ENCODE measurements around the gene SLC52A1.

SLC52A1 gene

DNA sequence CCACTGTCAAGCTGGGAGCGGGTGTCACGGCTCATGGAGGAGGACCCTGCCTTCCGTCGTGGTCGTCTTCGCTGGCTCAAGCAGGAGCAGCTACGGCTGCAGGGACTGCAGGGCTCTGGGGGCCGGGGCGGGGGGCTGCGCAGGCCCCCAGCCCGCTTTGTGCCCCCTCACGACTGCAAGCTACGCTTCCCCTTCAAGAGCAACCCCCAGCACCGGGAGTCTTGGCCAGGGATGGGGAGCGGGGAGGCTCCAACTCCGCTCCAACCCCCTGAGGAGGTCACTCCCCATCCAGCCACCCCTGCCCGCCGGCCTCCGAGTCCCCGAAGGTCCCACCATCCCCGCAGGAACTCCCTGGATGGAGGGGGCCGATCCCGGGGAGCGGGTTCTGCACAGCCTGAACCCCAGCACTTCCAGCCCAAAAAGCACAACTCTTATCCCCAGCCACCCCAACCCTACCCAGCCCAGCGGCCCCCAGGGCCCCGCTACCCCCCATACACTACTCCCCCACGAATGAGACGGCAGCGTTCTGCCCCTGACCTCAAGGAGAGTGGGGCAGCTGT is 11.6 kb downstream of the SLC52A1 start:
- DNase-seq (ENCODE audit: low spot score), result no peak
- in situ Hi-C loops (cut with MboI; ENCODE audit: low sequenced_read_pairs, unreplicated experiment), result no loop called here
- TF ChIP-seq, protein P1, sequence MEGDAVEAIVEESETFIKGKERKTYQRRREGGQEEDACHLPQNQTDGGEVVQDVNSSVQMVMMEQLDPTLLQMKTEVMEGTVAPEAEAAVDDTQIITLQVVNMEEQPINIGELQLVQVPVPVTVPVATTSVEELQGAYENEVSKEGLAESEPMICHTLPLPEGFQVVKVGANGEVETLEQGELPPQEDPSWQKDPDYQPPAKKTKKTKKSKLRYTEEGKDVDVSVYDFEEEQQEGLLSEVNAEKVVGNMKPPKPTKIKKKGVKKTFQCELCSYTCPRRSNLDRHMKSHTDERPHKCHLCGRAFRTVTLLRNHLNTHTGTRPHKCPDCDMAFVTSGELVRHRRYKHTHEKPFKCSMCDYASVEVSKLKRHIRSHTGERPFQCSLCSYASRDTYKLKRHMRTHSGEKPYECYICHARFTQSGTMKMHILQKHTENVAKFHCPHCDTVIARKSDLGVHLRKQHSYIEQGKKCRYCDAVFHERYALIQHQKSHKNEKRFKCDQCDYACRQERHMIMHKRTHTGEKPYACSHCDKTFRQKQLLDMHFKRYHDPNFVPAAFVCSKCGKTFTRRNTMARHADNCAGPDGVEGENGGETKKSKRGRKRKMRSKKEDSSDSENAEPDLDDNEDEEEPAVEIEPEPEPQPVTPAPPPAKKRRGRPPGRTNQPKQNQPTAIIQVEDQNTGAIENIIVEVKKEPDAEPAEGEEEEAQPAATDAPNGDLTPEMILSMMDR (IDR thresholded peaks at IDR 0.05; ENCODE audit: borderline replicate concordance, control extremely low read depth, extremely low read depth, insufficient read depth, missing control alignments), result no peak

DNA sequence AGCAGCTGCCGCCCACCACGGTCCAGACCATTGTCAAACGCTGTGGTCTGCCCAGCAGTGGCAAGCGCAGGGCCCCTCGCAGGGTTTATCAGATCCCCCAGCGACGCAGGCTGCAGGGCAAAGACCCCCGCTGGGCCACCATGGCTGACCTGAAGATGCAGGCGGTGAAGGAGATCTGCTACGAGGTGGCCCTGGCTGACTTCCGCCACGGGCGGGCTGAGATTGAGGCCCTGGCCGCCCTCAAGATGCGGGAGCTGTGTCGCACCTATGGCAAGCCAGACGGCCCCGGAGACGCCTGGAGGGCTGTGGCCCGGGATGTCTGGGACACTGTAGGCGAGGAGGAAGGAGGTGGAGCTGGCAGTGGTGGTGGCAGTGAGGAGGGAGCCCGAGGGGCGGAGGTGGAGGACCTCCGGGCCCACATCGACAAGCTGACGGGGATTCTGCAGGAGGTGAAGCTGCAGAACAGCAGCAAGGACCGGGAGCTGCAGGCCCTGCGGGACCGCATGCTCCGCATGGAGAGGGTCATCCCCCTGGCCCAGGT is 13.0 kb downstream of the SLC52A1 start:
- DNase-seq (ENCODE audit: low spot score), result no peak
- in situ Hi-C loops (cut with MboI; ENCODE audit: low sequenced_read_pairs, unreplicated experiment), result no loop called here
- TF ChIP-seq, protein P1 (IDR thresholded peaks at IDR 0.05; ENCODE audit: borderline replicate concordance, control extremely low read depth, extremely low read depth, insufficient read depth, missing control alignments), result no peak

DNA sequence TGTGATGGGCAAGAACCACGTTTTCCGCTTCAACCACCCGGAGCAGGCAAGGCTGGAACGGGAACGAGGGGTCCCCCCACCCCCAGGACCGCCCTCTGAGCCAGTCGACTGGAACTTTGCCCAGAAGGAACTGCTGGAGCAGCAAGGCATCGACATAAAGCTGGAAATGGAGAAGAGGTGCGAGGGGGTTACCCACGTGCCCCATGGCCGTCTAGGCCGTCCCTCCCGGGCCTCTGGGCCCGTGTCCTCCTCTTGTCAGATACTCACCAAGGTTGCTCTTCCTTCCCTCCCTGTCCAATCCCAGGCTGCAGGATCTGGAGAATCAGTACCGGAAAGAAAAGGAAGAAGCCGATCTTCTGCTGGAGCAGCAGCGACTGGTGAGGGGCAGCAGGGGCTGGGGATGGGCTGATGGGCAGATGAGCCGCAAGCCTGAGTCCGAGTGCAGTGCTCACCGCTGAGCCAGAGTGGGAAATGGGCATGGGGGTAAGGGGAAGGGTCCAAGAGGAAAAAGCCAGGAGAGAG is 14.7 kb downstream of the SLC52A1 start:
- DNase-seq (ENCODE audit: low spot score), result no peak

DNA sequence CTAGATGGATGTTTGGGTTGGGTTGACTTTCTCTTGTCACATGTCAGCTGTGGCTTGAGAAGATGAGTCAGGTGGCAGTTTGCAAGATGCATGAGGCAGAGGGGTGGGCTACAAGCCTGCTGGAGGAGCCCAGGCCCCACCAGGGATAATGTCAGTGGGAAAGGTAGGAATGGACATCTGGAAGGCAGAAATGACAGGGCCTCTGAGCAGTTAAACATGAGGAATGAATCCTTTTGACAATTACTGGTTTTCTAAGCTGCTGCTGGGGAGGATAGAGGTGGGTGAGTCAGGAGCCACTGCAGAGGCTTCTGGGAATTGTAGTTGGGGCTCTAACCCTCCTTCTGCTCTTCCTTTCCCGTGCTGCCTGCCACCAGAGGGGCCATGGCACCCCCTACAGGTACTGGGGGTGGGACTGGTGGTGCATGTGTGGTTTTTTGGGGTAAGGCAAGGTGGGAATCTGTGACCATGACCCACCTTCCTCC is 15.7 kb downstream of the SLC52A1 start:
- DNase-seq (ENCODE audit: low spot score), result peak; percentile 66
- in situ Hi-C loops (cut with MboI; ENCODE audit: low sequenced_read_pairs, unreplicated experiment), result no loop called here

More for the DNA sequence above, 14.7 kb downstream of the SLC52A1 start:
- in situ Hi-C loops (cut with MboI; ENCODE audit: low sequenced_read_pairs, unreplicated experiment), result no loop called here
- TF ChIP-seq, protein P1 (IDR thresholded peaks at IDR 0.05; ENCODE audit: borderline replicate concordance, control extremely low read depth, extremely low read depth, insufficient read depth, missing control alignments), result no peak

GRCh38 chr17:5014357-5014756 is 20.9 kb downstream of the SLC52A1 start:
- TF ChIP-seq, protein P1 (IDR thresholded peaks at IDR 0.05; ENCODE audit: borderline replicate concordance, control extremely low read depth, extremely low read depth, insufficient read depth, missing control alignments), result no peak
- in situ Hi-C loops (cut with MboI; ENCODE audit: low sequenced_read_pairs, unreplicated experiment), result no loop called here
- no peak for DNase-seq (ENCODE audit: low spot score)

More for the DNA sequence above, 15.7 kb downstream of the SLC52A1 start:
- TF ChIP-seq, protein P1 (IDR thresholded peaks at IDR 0.05; ENCODE audit: borderline replicate concordance, control extremely low read depth, extremely low read depth, insufficient read depth, missing control alignments), result peak; percentile 19

- in situ Hi-C loops (cut with MboI; ENCODE audit: low sequenced_read_pairs, unreplicated experiment), result no loop called here
- peak; percentile 79 for DNase-seq (ENCODE audit: low spot score)
- TF ChIP-seq, protein P1 (IDR thresholded peaks at IDR 0.05; ENCODE audit: borderline replicate concordance, control extremely low read depth, extremely low read depth, insufficient read depth, missing control alignments), result no peak
Observed at GRCh38 chr17:5011928-5012327, 23.3 kb downstream of the SLC52A1 start.
